Nasal cavity respiratory epithelium epithelial cell of viscerocranial mucosa (primary cell): ENCODE data around the gene HSH2D. TPM values are rescaled to one million over a fixed set of nuclear protein-coding genes. Genes with fewer than 3 reads are reported as not detected.

Experiments
- total RNA-seq: library from RNA; depleted of rRNA; stranded (reverse); fragments of >200 nt; gene quantifications from 2 replicates; pipeline ENCODE4 v1.2.3, GENCODE V29; 2014

The HSH2D gene, protein sequence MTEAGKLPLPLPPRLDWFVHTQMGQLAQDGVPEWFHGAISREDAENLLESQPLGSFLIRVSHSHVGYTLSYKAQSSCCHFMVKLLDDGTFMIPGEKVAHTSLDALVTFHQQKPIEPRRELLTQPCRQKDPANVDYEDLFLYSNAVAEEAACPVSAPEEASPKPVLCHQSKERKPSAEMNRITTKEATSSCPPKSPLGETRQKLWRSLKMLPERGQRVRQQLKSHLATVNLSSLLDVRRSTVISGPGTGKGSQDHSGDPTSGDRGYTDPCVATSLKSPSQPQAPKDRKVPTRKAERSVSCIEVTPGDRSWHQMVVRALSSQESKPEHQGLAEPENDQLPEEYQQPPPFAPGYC
- 0.34 and 0.43 TPM in 2 replicates for total RNA-seq

DNA sequence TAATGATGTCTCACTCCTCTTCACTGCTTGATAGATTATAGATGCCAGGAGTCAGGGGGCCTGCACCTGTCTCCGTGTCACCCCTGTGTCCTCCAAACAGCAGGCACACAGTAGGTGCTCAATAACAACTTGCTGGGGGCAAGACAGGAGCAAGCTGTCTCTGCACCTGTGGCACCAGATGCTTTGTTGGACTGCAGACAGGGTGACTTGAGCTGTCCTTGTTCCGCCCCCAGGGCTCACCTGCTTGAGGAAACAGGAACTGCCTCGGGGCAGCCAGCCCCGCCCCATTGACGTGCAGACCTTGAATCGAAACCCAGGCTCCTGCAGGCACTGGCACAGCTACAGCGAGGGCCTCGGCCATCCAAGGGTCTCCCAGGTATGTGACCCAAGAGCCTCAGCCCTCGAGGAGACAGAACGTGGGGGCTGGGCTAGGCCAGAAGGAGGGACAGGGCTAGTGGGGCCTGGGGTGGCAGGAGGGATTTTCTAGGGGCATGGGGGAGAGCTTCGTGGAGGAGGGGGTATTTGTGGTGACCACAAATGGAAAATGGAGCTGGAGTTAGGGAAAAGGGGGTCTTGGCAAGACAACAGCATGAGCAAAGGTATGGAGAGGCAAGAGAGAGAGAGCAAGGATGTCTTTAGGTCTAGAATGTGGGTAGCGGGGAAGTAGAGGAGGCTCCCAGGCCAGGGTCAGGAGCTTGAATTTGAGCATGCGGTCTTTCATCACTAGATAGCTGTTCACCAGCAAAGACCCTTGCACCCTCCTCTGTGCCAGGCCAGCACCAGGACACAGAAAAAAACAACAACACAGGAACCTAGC, at the start of gene HSH2D:
HSH2D (plus strand) TSS at position 287 of the 817 bp plus-strand sequence. CDS start 5,066 bp downstream, outside the sequence.

DNA sequence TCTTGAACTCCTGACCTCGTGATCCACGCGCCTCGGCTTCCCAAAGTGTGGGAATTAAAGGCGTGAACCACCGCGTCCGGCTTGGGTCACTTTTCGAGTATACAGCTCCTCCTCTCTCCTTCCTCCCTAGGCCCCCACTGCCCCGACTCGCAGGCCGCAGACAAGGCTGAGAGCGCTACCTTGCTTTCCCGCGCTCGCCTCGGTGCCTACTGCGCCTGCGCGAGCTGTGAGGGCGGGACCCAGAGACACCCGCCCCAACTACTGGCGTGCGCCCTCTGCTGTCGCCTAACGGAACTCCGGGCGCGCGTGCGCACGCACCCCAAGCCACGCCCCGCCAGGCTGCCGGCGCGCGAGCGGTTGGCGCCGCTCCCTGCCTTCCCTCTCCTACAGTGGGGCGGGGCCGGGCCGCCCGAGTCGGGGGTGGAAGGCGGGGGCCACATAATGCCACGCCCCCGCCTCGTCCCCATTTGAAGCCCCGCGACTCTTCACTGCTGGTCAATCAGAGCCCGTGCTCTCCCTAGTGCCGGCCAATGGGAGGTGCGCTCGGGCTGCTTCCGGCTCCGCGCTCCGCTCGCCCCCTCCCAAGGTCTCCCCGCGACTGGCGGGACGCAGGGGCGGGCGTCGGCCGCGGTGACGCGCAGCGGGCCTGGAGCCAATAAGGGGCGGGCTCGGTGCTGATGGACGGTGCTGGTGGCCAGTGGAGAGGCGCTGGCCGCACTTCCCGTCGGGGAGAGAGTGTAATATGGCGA, 32.2 kb upstream of the HSH2D start, which contains the start of gene RAB8A:
RAB8A (plus strand) TSS at position 730 of the 749 bp plus-strand sequence; CDS start at position 743, 13 bp downstream.

DNA sequence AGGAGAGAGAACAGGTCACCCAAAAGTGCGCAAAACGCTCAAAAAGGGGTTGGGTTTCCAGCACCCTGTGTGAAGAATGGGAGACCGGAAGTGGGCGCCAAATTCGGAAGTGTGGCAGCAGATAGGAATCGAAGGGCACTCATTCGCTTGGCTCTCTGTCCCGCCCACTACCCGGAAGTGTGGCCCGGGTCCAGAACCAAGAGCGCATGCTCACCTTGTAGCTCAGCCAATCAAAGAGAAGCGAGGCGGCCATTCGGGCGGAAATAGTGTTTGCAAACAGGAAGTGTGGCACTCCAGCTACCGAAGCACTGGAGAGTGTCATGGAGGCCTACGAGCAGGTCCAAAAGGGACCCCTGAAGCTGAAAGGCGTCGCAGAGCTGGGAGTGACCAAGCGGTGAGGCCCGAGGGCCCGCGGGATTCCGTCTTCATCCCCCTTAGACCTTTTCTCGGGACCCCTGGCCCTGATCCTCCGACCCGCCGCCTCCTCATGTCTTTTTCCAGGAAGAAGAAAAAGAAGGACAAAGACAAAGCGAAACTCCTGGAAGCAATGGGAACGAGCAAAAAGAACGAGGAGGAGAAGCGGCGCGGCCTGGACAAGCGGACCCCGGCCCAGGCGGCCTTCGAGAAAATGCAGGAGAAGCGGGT, 41.8 kb downstream of the HSH2D start, which contains the start of gene FAM32A:
FAM32A (plus strand) TSS at position 288 of the 645 bp plus-strand sequence; CDS start at position 321, 33 bp downstream.

DNA sequence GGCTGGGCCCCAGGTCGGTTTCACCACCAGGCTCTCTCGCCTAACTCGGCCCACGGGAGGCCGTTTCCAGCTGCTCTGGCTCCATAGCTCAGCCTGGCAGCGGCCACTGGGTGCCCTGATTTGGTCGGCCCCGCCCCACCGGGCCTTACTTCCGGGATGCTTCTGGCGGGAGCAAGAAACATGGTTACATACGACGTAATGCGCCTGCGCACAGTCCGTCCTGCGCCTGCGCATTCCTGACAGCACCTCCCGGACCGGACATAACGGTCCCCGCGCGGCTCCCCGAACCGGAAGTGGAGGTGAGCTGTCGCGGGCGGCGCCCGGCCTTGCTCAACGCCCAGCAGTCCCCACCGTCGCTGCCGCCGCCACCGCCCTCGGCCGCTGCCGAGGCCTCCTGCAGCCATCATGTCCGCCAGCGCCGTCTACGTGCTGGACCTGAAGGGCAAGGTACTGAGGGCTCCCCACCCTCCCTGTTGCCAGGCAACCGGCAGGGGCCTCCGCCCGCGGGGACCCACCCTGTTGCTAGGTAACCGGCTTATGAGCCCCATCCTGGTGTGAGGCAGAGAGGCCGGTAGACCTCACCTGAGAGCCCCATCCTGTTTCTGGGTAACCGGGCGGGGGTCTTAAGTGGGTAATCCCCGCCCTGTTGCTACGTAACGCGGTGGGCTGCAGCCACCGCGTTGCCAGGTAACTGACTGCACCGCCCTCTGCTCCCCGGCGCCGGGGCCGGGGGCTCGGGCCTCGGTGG, 54.3 kb downstream of the HSH2D start, which contains the start of gene AP1M1:
AP1M1 (plus strand) TSS at position 290 of the 748 bp plus-strand sequence; CDS start at position 406, 116 bp downstream.

Other genes with a start within 250 kb of the HSH2D start
- gene CYP4F2, start 245.6 kb upstream of the HSH2D start, total RNA-seq, result under 0.01 TPM in 1 of 2 replicates, not detected in the other
- gene CYP4F11, start 209.2 kb upstream of the HSH2D start, total RNA-seq, result 4.6 and 8.5 TPM in 2 replicates
- not detected in 2 replicates for gene OR10H4, start 194.7 kb upstream of the HSH2D start, total RNA-seq
- gene TPM4, start 67.2 kb upstream of the HSH2D start, total RNA-seq, result 480 and 584 TPM in 2 replicates
- gene RAB8A, start 31.8 kb upstream of the HSH2D start, total RNA-seq, result 67.3 and 91.3 TPM in 2 replicates
- gene CIB3, start 29.8 kb downstream of the HSH2D start, total RNA-seq, result not detected in 2 replicates
- 64.6 and 102 TPM in 2 replicates for gene FAM32A, start 41.7 kb downstream of the HSH2D start, total RNA-seq
- 23.9 and 54.2 TPM in 2 replicates for gene AP1M1, start 54.2 kb downstream of the HSH2D start, total RNA-seq
- gene KLF2, start 181.1 kb downstream of the HSH2D start, total RNA-seq, result 0.28 and 0.68 TPM in 2 replicates